ENCODE data around the gene HSPA1L. TPM values are rescaled to one million over a fixed set of nuclear protein-coding genes. Genes with fewer than 3 reads are reported as not detected.
A peak's percentile ranks its signal among the peaks of the same experiment; 100 is the strongest.
"Not testable (repeated sequence)": the region's sequence is repeated elsewhere in the genome, so short reads cannot be mapped to it uniquely, and the experiment has no call there.

Gene HSPA1L
- total RNA-seq, 1 donor from 2014 or later = 1.6 TPM

DNA sequence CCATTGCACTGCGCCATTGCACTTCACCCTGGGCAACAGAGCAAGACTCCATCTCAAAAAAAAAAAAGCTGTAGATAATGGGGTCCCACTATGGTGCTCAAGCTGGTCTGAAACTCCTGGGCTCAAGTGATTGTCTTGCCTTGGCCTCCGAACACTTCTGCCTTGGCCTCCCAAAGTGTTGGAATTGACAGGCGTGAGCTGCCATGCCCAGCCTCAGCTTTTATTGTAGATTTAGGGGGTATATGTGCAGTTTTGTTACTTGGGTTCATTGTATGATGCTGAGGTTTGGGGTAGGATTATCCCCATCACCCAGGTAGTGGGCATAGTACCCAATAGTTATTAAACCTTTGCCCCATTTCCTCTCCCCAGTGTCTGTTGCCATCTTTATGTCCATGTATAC is 23.9 kb upstream of the HSPA1L start:
- DNase-seq (ENCODE audit: missing footprints) (no peak), ATAC-seq (no peak)
- intact Hi-C loops (cut with DNase I) = loop anchor here (10.0 kb wide), 1 partner anchor 294 kb away; the partner anchor contains the start of genes ATP6V1G2, DDX39B and NFKBIL1

DNA sequence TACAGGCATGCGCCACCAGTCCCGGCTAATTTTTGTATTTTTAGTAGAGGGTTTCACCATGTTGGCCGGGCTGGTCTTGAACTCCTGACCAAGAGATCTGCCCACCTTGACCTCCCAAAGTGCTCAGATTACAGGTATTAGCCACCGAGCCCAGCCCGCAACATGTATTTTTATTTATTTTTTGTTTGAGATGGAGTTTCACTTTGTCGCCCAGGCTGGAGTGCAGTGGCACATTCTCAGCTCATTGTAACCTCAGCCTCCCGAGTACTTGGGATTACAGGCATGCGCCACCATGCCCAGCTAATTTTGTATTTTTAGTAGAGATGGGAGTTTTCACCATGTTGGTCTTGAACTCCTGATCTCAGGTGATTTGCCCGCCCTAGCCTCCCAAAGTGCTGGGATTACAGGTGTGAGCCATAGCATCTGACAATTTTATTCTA is 23.1 kb upstream of the HSPA1L start:
- ATAC-seq; DNase-seq (ENCODE audit: missing footprints): not testable (repeated sequence)
- intact Hi-C loops (cut with DNase I) = loop anchor here (10.0 kb wide), 1 partner anchor 293 kb away; the partner anchor contains the start of genes ATP6V1G2, DDX39B and NFKBIL1

GRCh38 chr6:31837369-31838113 is 22.5 kb upstream of the HSPA1L start:
- DNase-seq (ENCODE audit: missing footprints) (no peak), ATAC-seq (no peak)
- intact Hi-C loops (cut with DNase I) = loop anchor here (10.0 kb wide), 1 partner anchor 293 kb away; the partner anchor contains the start of genes ATP6V1G2, DDX39B and NFKBIL1

DNA sequence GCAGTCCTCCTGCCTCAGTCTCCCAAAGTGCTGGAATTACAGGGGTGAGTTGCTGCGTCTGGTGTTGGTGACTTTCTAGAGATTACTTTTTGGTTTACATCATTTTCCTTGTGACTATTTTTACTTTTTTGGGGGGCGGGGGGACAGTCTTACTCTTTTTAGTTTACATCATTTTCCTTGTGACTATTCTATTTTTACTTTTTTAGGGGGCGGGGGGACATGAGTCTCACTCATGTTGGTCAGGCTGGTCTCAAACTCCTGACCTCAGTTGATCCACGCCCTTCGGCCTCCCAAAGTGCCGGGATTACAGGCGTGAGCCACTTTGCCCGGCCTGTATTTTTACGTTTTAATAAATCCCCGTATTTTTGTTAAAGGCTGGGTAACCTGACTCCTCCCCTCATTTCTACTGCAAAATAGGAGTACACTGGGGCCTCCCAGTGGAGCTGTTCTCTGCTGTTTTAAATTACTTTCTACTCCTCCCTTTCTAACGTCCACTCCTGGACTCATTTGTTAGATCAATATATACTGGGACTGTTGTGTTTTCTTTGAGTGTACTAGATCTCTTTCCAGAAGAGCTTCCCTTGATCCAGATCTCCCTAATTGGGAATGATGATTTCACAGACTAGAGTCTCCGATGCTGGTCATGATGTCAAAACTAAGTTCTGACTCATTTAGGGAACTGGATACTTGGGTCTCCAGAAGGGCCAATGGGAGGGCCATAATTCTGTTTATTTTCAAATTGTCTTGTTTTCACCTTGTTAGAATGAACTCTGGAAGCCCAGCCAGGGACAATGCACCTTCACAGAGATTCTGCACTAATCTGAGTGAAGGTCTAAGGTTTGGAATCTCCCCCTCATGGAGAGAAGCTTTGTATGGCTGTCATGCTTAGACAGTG is 21.6 kb upstream of the HSPA1L start:
- intact Hi-C loops (cut with DNase I) = loop anchor here (10.0 kb wide), 1 partner anchor 292 kb away; the partner anchor contains the start of genes ATP6V1G2, DDX39B and NFKBIL1
- ATAC-seq (no peak), DNase-seq (ENCODE audit: missing footprints) (no peak)

DNA sequence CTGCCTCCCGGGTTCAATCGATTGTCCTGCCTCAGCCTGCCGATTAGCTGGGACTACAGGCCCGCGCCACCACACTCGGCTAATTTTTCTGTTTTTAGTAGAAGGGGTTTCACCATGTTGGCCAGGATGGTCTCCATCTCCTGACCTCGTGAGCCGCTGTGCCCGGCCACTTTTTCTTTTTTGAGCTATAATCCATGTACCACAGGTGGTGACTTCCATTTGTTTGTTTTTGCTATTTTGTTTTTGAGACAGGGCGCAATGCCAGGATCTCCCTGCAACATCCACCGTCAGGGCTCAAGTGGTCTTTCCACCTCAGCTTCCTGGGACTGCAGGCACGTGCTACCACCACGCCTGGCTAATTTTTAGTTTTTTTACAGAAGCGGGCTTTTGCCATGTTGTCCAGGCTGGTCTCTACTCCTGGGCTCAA is 21.0 kb upstream of the HSPA1L start:
- intact Hi-C loops (cut with DNase I) = loop anchor here (10.0 kb wide), 1 partner anchor 291 kb away; the partner anchor contains the start of genes ATP6V1G2, DDX39B and NFKBIL1
- ATAC-seq = no peak
- DNase-seq (ENCODE audit: missing footprints) = no peak

GRCh38 chr6:31834367-31835250 is 19.5 kb upstream of the HSPA1L start:
- intact Hi-C loops (cut with DNase I) = loop anchor here (5.0 to 10.0 kb wide), 3 partner anchors 152 to 290 kb away; partner anchors contain the start of genes ATP6V1G2, CSNK2B, DDX39B and LY6G5B
- peak; percentile 94 for DNase-seq (ENCODE audit: missing footprints)
- ATAC-seq = peak; percentile 92

DNA sequence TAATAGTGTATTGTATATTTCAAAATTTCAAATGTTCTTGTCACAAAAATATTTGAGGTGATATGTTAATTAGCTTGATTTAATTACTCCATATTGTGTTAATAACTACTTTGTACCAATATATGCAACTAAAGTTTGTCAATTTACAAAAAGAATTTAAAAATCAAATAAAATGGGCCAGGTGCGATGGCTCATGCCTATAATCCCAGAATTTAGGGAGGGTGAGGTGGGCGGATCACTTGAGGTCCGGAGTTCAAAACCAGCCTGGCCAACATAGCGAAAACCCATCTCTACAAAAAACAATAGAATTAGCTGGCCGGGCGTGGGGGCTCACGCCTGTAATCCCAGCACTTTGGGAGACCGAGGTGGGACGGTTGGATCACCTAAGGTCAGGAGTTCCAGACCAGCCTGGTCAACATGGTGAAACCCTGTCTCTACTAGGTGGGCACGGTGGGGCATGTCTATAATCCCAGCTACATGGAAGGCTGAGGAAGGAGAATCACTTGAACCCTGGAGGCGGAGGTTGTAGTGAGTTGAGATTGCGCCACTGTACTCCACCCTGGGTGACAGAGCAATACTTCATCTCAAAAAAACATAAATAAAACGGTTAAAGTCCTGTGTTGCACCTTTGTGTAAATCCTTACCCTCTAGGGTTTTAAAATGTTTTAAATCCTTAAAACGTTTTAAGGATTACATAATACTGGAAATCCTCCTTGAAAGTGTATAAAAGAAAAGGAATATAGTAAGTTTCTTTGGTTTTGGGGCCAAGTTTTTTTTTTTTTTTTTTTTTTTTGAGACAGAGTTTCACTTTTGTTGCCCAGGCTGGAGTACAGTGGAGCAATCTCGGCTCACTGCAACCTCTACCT is 16.5 kb upstream of the HSPA1L start:
- DNase-seq (ENCODE audit: missing footprints) = no peak
- intact Hi-C loops (cut with DNase I) = loop anchor here (5.0 to 10.0 kb wide), 3 partner anchors 149 to 287 kb away; partner anchors contain the start of genes ATP6V1G2, CSNK2B, DDX39B and LY6G5B
- ATAC-seq = no peak

DNA sequence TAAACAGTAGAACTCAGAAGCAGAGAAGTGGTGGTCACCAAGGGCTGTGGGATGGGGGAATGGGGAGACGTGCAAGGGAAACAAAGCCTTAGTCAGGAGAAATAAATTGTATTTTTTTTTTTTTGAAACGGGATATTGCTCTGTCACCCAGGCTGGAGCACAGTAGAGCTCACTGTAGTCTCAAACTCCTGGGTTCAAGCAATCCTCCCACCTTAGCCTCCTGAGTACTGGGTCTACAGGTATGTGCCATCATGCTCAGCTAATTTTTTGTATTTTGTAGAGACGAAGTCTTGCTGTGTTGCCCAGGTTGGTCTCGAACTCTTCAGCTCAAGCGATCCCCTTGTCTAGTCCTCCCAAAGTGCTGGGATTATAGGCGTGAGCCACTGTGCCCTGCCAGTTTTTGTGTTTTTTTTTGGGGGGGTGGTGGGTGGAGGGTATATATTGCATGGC is 15.8 kb upstream of the HSPA1L start:
- intact Hi-C loops (cut with DNase I) = loop anchor here (1.0 to 10.0 kb wide), 5 partner anchors 58 to 286 kb away; partner anchors contain the start of genes ATP6V1G2, CSNK2B, DDAH2 and DDX39B
- no peak for DNase-seq (ENCODE audit: missing footprints)

GRCh38 chr6:31829633-31830283 is 14.7 kb upstream of the HSPA1L start:
- ATAC-seq (no peak), DNase-seq (ENCODE audit: missing footprints) (no peak)
- intact Hi-C loops (cut with DNase I) = loop anchor here (1.0 to 10.0 kb wide), 5 partner anchors 56 to 285 kb away; partner anchors contain the start of genes ATP6V1G2, CSNK2B, DDAH2 and DDX39B

More for the DNA sequence above, 15.8 kb upstream of the HSPA1L start:
- ATAC-seq = no peak

GRCh38 chr6:31827286-31828079 is 12.4 kb upstream of the HSPA1L start, which contains the start of gene HSPA1B:
HSPA1B (plus strand) TSS chr6:31827738; CDS start chr6:31827951, 213 bp downstream.
- ATAC-seq = peak; percentile 96
- intact Hi-C loops (cut with DNase I) = loop anchor here (2.0 kb wide), 1 partner anchor 33 kb away; the partner anchor contains the start of gene VARS1
- DNase-seq (ENCODE audit: missing footprints) = peak; percentile 100

DNA sequence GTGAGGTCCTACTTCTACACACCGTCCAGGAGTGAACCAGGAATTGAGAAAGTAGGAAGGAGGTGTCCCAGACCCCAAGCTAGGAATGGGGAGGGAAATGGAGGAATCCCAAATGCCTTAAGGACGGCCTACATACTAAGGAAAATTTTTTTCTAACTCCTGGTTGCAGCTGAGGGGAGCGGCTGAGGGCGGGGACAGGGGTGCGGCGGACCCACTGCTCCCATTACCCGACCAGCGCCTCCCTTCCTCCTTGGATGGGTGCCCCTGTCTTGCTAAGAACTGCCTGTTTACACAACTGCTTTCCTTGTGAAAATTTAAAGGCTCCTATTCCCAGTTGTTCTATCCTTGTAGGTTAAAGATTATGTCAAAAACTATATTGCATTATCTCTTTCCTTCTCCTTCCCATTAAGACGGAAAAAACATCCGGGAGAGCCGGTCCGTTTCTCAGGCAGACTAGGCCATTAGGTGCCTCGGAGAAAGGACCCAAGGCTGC is 11.8 kb upstream of the HSPA1L start:
- intact Hi-C loops (cut with DNase I) = loop anchor here (2.0 kb wide), 1 partner anchor 32 kb away; the partner anchor contains the start of gene VARS1
- DNase-seq (ENCODE audit: missing footprints) (peak; percentile 93), ATAC-seq (peak; percentile 66)

GRCh38 chr6:31825553-31825952 is 10.5 kb upstream of the HSPA1L start:
- intact Hi-C loops (cut with DNase I) = no loop called here
- ATAC-seq = no peak

DNA sequence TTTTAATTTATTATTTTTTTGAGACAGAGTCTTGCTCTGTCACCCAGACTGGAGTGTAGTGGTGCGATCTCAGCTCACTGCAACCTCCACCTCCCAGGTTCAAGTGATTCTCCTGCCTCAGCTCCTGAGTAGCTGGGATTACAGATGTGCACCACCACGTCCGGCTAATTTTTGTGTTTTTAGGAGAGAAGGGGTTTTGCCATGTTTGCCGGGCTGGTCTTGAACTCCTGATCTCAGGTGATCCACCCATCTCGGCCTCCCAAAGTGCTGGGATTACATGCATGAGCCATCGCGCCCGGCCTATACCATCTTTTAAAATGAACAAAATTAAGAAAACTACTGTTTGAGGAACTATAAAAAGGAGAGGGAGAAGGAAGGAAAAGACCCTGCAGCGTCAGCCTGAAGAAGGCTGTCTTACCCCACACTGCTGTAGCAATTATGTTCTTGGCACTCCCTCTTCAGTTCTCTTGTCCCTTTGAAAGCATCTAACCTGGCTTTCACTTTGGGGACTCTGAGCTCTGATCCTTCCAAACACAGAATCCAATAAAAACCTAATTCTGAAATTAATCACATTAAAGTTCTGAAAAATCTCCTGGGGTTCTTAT is 8.6 kb upstream of the HSPA1L start:
- DNase-seq (ENCODE audit: missing footprints); intact Hi-C loops (cut with DNase I); ATAC-seq: not testable (repeated sequence)

More at GRCh38 chr6:31825553-31825952, 10.5 kb upstream of the HSPA1L start:
- DNase-seq (ENCODE audit: missing footprints) = no peak

GRCh38 chr6:31822036-31822821 is 7.1 kb upstream of the HSPA1L start:
- intact Hi-C loops (cut with DNase I) = no loop called here
- ATAC-seq = peak; percentile 72
- peak; percentile 88 for DNase-seq (ENCODE audit: missing footprints)

All from Right ventricle myocardium inferior (tissue), 1 donor.